HUES48 (cell line): ENCODE results near the gene CACNG1.

ENCODE experiments used
- H3K27ac ChIP-seq: one replicate; pipeline ENCODE4 v1.7.0; 2013; ENCODE audit warnings: low read depth, low read length, inconsistent platforms
- H3K27me3 ChIP-seq: 2 replicates; pipeline ENCODE4 v1.6.1; 2013; ENCODE audit warnings: mild to moderate bottlenecking, low read length; ENCODE audit not compliant: control insufficient read depth, insufficient read depth
- H3K36me3 ChIP-seq: 2 replicates; pipeline ENCODE4 v1.6.1; 2013; ENCODE audit warnings: low read length; ENCODE audit not compliant: control insufficient read depth, insufficient read depth
- H3K4me1 ChIP-seq: 2 replicates; pipeline ENCODE4 v1.6.1; 2013; ENCODE audit warnings: mild to moderate bottlenecking, low read length; ENCODE audit not compliant: control insufficient read depth, insufficient read depth
- H3K4me3 ChIP-seq: 2 replicates; pipeline ENCODE4 v1.5.1; 2013; ENCODE audit warnings: mild to moderate bottlenecking, low read depth, low read length
- H3K9ac ChIP-seq: 2 replicates; pipeline ENCODE4 v1.6.1; 2013; ENCODE audit warnings: mild to moderate bottlenecking, low read depth, low read length, moderate library complexity
- H3K9me3 ChIP-seq: 2 replicates; pipeline ENCODE4 v1.6.1; 2013; ENCODE audit warnings: low read length; ENCODE audit not compliant: control insufficient read depth, insufficient read depth

The CACNG1 gene

GRCh38 chr17:67066717-67067116 lies 22.4 kb downstream of the CACNG1 start:
- no peaks in the 10 kb centered on the region for H3K4me1 ChIP-seq
- no peak overlapping the region for H3K27ac ChIP-seq
- no peaks in the 10 kb centered on the region for H3K9me3 ChIP-seq
- no peak overlapping the region for H3K9ac ChIP-seq
- no peak overlapping the region for H3K4me3 ChIP-seq
- H3K36me3 ChIP-seq = no peaks in the 10 kb centered on the region
- H3K27me3 ChIP-seq = no peaks in the 10 kb centered on the region

- H3K4me1 ChIP-seq = no peaks in the 10 kb centered on the region
- H3K27ac ChIP-seq = no peak overlapping the region
- H3K9ac ChIP-seq = no peak overlapping the region
- H3K36me3 ChIP-seq = no peaks in the 10 kb centered on the region
- no peak overlapping the region for H3K4me3 ChIP-seq
- H3K27me3 ChIP-seq = no peaks in the 10 kb centered on the region
- H3K9me3 ChIP-seq = no peaks in the 10 kb centered on the region
Measured at GRCh38 chr17:67067571-67068482, 23.5 kb downstream of the CACNG1 start.

GRCh38 chr17:67068999-67069398 lies 24.6 kb downstream of the CACNG1 start:
- Histone ChIP-seq H3K9ac (no peak overlapping the region), H3K4me1 (no peaks in the 10 kb centered on the region), H3K36me3 (no peaks in the 10 kb centered on the region), H3K4me3 (no peak overlapping the region), H3K9me3 (no peaks in the 10 kb centered on the region), H3K27ac (no peak overlapping the region), H3K27me3 (no peaks in the 10 kb centered on the region)

GRCh38 chr17:67069603-67070136 lies 25.3 kb downstream of the CACNG1 start:
- no peaks in the 10 kb centered on the region for H3K36me3 ChIP-seq

GRCh38 chr17:67071595-67071994 lies 27.2 kb downstream of the CACNG1 start:
- Histone ChIP-seq H3K4me3 (no peak overlapping the region), H3K4me1 (no peaks in the 10 kb centered on the region), H3K27ac (no peak overlapping the region), H3K27me3 (no peaks in the 10 kb centered on the region), H3K9ac (no peak overlapping the region), H3K9me3 (no peaks in the 10 kb centered on the region), H3K36me3 (no peaks in the 10 kb centered on the region)

More at GRCh38 chr17:67069603-67070136, 25.3 kb downstream of the CACNG1 start:
- Histone ChIP-seq H3K27ac (no peak overlapping the region), H3K4me3 (no peak overlapping the region), H3K4me1 (no peaks in the 10 kb centered on the region), H3K9me3 (no peaks in the 10 kb centered on the region), H3K27me3 (no peaks in the 10 kb centered on the region), H3K9ac (no peak overlapping the region)

- no peak overlapping the region for H3K27ac ChIP-seq
- H3K9me3 ChIP-seq = no peaks in the 10 kb centered on the region
- no peak overlapping the region for H3K4me3 ChIP-seq
- H3K36me3 ChIP-seq = no peaks in the 10 kb centered on the region
- H3K4me1 ChIP-seq = no peaks in the 10 kb centered on the region
- no peaks in the 10 kb centered on the region for H3K27me3 ChIP-seq
- H3K9ac ChIP-seq = no peak overlapping the region
Measured at GRCh38 chr17:67072885-67073284, 28.5 kb downstream of the CACNG1 start.

- Histone ChIP-seq H3K27ac (no peak overlapping the region), H3K36me3 (no peaks in the 10 kb centered on the region; the same call in 1 of the 2 replicates), H3K9me3 (no peaks in the 10 kb centered on the region), H3K4me3 (no peak overlapping the region), H3K9ac (no peak overlapping the region), H3K27me3 (no peaks in the 10 kb centered on the region), H3K4me1 (no peaks in the 10 kb centered on the region)
Measured at GRCh38 chr17:67074781-67075180, 30.4 kb downstream of the CACNG1 start.

- H3K4me1 ChIP-seq = no peaks in the 10 kb centered on the region
- no peaks in the 10 kb centered on the region for H3K27me3 ChIP-seq
- H3K36me3 ChIP-seq = no peaks in the 10 kb centered on the region; the same call in 1 of the 2 replicates
- H3K4me3 ChIP-seq = no peak overlapping the region
- H3K27ac ChIP-seq = no peak overlapping the region
- no peak overlapping the region for H3K9ac ChIP-seq
- H3K9me3 ChIP-seq = no peaks in the 10 kb centered on the region
Measured at GRCh38 chr17:67076290-67076689, 31.9 kb downstream of the CACNG1 start.

- no peaks in the 10 kb centered on the region; the same call in 1 of the 2 replicates for H3K36me3 ChIP-seq
- no peaks in the 10 kb centered on the region for H3K4me1 ChIP-seq
- H3K9ac ChIP-seq = no peak overlapping the region
- no peaks in the 10 kb centered on the region for H3K9me3 ChIP-seq
- H3K27ac ChIP-seq = no peak overlapping the region
- H3K4me3 ChIP-seq = no peak overlapping the region
- no peaks in the 10 kb centered on the region for H3K27me3 ChIP-seq
Measured at GRCh38 chr17:67078292-67078691, 33.9 kb downstream of the CACNG1 start.

GRCh38 chr17:67079491-67079890 lies 35.1 kb downstream of the CACNG1 start:
- H3K27me3 ChIP-seq = no peaks in the 10 kb centered on the region
- no peak overlapping the region for H3K9ac ChIP-seq
- no peak overlapping the region for H3K27ac ChIP-seq
- H3K36me3 ChIP-seq = no peaks in the 10 kb centered on the region; the same call in 1 of the 2 replicates
- no peaks in the 10 kb centered on the region for H3K4me1 ChIP-seq
- H3K4me3 ChIP-seq = no peak overlapping the region
- H3K9me3 ChIP-seq = no peaks in the 10 kb centered on the region

- Histone ChIP-seq H3K36me3 (no peaks in the 10 kb centered on the region; the same call in 1 of the 2 replicates), H3K4me3 (no peak overlapping the region), H3K9ac (no peak overlapping the region), H3K9me3 (no peaks in the 10 kb centered on the region), H3K27ac (no peak overlapping the region), H3K4me1 (no peaks in the 10 kb centered on the region), H3K27me3 (no peaks in the 10 kb centered on the region)
Measured at GRCh38 chr17:67080804-67081203, 36.5 kb downstream of the CACNG1 start.
